ENCODE measurements around the gene TYW1. TPM values are rescaled to one million over a fixed set of nuclear protein-coding genes. Genes with fewer than 3 reads are reported as not detected.
A peak's percentile ranks its signal among the peaks of the same experiment; 100 is the strongest.
"Not testable (repeated sequence)": the region's sequence is repeated elsewhere in the genome, so short reads cannot be mapped to it uniquely, and the experiment has no call there.

TYW1 gene
- polyA plus RNA-seq, 2 donors = 3.6 to 6.0 TPM

DNA sequence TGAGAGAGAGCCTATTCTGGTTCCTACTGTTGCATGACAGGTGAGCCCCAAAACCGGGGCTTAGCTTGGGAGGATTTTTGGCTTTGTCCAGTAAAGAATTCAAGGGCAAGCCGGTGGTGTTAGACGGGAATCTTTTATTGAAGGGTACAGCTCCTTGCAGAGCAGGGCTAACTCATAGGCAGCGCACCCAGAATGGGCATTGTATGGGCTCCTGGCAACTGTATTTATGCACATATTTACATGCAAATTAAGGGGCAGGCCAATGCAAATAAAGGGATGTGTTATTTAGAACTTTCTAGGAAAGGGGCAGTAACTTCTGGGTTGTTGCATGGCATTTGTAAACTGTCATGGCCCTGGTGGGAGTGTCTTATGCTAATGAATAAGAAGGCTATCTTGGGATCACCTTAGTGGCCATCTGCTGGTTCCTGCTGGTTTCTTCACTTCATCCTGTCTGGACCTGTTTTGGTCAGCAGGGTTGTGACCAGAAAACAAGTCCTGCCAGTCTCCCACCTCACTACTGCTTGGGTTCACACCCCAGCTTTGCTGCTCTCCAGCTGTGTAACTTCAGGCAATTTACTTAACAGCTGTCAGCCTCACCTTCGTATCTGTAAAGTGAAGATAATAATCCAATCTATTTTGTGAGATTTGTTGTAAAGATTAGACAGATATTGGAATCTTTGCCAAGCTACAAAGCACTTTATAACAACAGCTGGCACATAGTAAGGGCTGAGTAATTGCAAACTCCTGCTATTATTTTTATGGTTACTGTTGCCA, 182.5 kb downstream of the TYW1 start:
- 59 to 62% methylated on average over 4 to 5 of the region's 5 CpGs for WGBS, 2 donors

DNA sequence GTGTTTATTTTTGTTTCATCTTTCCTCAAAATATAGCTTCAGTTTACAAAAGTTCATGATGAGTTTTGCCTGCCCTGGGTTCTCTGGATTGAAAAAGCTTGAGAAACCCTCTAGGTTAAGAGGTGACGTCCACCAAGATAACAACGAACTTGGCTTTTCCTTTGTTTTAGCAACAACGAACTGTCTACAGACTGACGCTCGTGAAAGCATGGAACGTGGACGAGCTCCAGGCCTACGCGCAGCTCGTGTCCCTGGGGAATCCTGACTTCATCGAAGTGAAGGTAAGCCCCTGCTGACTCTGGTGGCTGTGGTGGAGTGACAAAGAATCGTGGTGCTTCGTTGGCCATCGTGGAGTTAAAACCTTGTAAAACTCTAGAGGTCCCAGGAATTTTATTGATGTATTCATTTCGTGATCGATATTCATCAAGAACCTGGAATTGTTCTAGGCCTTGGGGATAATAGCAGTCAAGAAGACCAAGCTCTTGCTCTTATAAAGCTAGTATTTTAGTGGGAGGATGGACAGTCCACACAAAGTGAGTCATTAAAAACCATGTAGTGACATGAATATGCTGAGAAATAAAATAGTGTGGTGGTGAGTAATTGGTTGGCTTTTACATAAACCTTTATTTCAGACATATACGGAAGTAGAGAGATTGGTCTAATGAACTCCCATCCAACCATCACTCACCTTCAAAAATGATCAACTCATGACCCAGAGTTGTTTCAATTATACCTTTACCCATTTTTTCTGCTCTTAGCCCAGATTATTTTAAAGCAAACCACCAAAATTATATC, 186.5 kb downstream of the TYW1 start:
- H3K27me3 ChIP-seq (ENCODE audit: control insufficient read depth in 1 of 2, insufficient read depth in 2 of 2, low read length in 2 of 2); H3K27ac ChIP-seq (ENCODE audit: low read depth in 2 of 2, low read length in 1 of 2); H3K36me3 ChIP-seq (ENCODE audit: control insufficient read depth in 2 of 2, insufficient read depth in 2 of 2, low read length in 1 of 2); H3K9me3 ChIP-seq (ENCODE audit: control insufficient read depth in 2 of 2, insufficient read depth in 1 of 2, low read depth in 1 of 2, low read length in 1 of 2); H3K4me3 ChIP-seq (ENCODE audit: low read depth in 1 of 2, low read length in 2 of 2); H3K4me1 ChIP-seq (ENCODE audit: control insufficient read depth in 2 of 2, insufficient read depth in 2 of 2, low read length in 1 of 2): not testable (repeated sequence)
- WGBS, 2 donors = 79 to 87% methylated on average over 15 of the region's 17 CpGs

More for the DNA sequence above, 182.5 kb downstream of the TYW1 start:
- not testable (repeated sequence) for H3K4me1 ChIP-seq (ENCODE audit: control insufficient read depth in 2 of 2, insufficient read depth in 2 of 2, low read length in 1 of 2); H3K27me3 ChIP-seq (ENCODE audit: control insufficient read depth in 1 of 2, insufficient read depth in 2 of 2, low read length in 2 of 2); H3K36me3 ChIP-seq (ENCODE audit: control insufficient read depth in 2 of 2, insufficient read depth in 2 of 2, low read length in 1 of 2); H3K9me3 ChIP-seq (ENCODE audit: control insufficient read depth in 2 of 2, insufficient read depth in 1 of 2, low read depth in 1 of 2, low read length in 1 of 2); H3K4me3 ChIP-seq (ENCODE audit: low read depth in 1 of 2, low read length in 2 of 2)
- H3K27ac ChIP-seq (ENCODE audit: low read depth in 2 of 2, low read length in 1 of 2) = peak overlapping the region in 1 of 2 donors; percentile 8

- not testable (repeated sequence) for H3K36me3 ChIP-seq (ENCODE audit: control insufficient read depth in 2 of 2, insufficient read depth in 2 of 2, low read length in 1 of 2); H3K9me3 ChIP-seq (ENCODE audit: control insufficient read depth in 2 of 2, insufficient read depth in 1 of 2, low read depth in 1 of 2, low read length in 1 of 2); H3K4me1 ChIP-seq (ENCODE audit: control insufficient read depth in 2 of 2, insufficient read depth in 2 of 2, low read length in 1 of 2); H3K27me3 ChIP-seq (ENCODE audit: control insufficient read depth in 1 of 2, insufficient read depth in 2 of 2, low read length in 2 of 2); H3K4me3 ChIP-seq (ENCODE audit: low read depth in 1 of 2, low read length in 2 of 2)
- H3K27ac ChIP-seq (ENCODE audit: low read depth in 2 of 2, low read length in 1 of 2) = peak overlapping the region in 1 of 2 donors; percentile 13
- 82 to 92% methylated on average over 9 of the region's 10 CpGs for WGBS, 2 donors
These were observed 188.5 kb downstream of the TYW1 start for GRCh38 chr7:67184912-67185659.

- WGBS, 2 donors = 54 to 70% methylated on average over 2 of the region's 3 CpGs
- not testable (repeated sequence) for H3K27ac ChIP-seq (ENCODE audit: low read depth in 2 of 2, low read length in 1 of 2); H3K4me1 ChIP-seq (ENCODE audit: control insufficient read depth in 2 of 2, insufficient read depth in 2 of 2, low read length in 1 of 2); H3K27me3 ChIP-seq (ENCODE audit: control insufficient read depth in 1 of 2, insufficient read depth in 2 of 2, low read length in 2 of 2); H3K9me3 ChIP-seq (ENCODE audit: control insufficient read depth in 2 of 2, insufficient read depth in 1 of 2, low read depth in 1 of 2, low read length in 1 of 2); H3K4me3 ChIP-seq (ENCODE audit: low read depth in 1 of 2, low read length in 2 of 2); H3K36me3 ChIP-seq (ENCODE audit: control insufficient read depth in 2 of 2, insufficient read depth in 2 of 2, low read length in 1 of 2)
These were observed 189.1 kb downstream of the TYW1 start for GRCh38 chr7:67185660-67186129.

DNA sequence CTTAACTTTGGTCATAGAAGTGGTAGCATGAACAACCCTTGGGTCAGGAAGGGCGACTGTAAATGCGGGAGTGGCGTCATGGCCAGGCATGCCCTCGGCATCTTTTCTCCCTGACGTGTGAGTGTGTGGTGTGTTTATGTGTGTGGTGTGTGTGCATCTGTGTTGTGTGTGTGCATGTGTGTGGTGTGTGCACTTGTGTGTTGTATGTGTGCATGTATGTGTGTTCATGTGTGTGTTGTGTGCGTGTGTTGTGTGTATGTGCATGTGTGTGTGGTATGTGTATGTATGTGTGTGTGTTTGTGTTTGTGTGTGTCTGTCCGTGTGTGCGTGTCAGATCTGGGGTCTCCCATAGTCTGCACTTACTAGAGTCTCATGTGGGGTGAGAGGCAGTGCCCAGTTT, 192.5 kb downstream of the TYW1 start:
- not testable (repeated sequence) for H3K4me1 ChIP-seq (ENCODE audit: control insufficient read depth in 2 of 2, insufficient read depth in 2 of 2, low read length in 1 of 2); H3K4me3 ChIP-seq (ENCODE audit: low read depth in 1 of 2, low read length in 2 of 2); H3K9me3 ChIP-seq (ENCODE audit: control insufficient read depth in 2 of 2, insufficient read depth in 1 of 2, low read depth in 1 of 2, low read length in 1 of 2); H3K27me3 ChIP-seq (ENCODE audit: control insufficient read depth in 1 of 2, insufficient read depth in 2 of 2, low read length in 2 of 2); H3K27ac ChIP-seq (ENCODE audit: low read depth in 2 of 2, low read length in 1 of 2); H3K36me3 ChIP-seq (ENCODE audit: control insufficient read depth in 2 of 2, insufficient read depth in 2 of 2, low read length in 1 of 2)
- 90 to 93% methylated on average over 8 of the region's 8 CpGs for WGBS, 2 donors

DNA sequence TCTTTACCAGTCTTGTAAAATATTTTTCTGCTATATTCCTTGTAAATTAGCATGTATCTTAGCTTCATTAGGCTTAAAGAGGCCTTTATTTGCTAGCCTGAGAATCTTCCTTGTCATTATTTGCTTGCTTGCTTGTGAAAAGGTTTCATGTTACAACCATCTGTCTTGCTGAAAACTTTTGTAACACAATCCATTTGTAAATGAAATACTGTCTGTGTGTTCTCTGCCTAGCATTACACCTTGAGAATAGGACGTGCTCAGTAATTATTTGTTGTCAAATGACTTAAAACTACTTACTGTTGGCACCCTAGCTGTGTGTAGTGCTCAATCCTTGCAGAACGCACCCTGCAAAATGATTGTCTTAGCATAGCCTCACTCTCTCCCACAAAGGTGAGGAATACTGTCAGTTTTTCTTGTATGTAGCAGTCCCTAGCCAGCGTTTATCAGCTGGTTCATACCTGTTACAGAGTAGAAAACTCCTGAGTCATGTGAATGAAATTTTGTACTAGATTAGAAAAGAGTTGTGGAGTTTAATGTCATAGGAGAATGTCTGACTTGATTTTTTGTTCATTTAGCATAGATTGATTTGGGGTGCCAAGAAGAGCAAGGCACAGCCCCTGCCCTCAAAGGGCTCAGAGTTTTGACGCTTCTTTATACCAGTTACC, 193.3 kb downstream of the TYW1 start:
- H3K36me3 ChIP-seq (ENCODE audit: control insufficient read depth in 2 of 2, insufficient read depth in 2 of 2, low read length in 1 of 2); H3K9me3 ChIP-seq (ENCODE audit: control insufficient read depth in 2 of 2, insufficient read depth in 1 of 2, low read depth in 1 of 2, low read length in 1 of 2); H3K4me1 ChIP-seq (ENCODE audit: control insufficient read depth in 2 of 2, insufficient read depth in 2 of 2, low read length in 1 of 2); H3K27me3 ChIP-seq (ENCODE audit: control insufficient read depth in 1 of 2, insufficient read depth in 2 of 2, low read length in 2 of 2); H3K4me3 ChIP-seq (ENCODE audit: low read depth in 1 of 2, low read length in 2 of 2); H3K27ac ChIP-seq (ENCODE audit: low read depth in 2 of 2, low read length in 1 of 2): not testable (repeated sequence)
- WGBS, 2 donors = 67 to 80% methylated on average over 4 of the region's 4 CpGs

DNA sequence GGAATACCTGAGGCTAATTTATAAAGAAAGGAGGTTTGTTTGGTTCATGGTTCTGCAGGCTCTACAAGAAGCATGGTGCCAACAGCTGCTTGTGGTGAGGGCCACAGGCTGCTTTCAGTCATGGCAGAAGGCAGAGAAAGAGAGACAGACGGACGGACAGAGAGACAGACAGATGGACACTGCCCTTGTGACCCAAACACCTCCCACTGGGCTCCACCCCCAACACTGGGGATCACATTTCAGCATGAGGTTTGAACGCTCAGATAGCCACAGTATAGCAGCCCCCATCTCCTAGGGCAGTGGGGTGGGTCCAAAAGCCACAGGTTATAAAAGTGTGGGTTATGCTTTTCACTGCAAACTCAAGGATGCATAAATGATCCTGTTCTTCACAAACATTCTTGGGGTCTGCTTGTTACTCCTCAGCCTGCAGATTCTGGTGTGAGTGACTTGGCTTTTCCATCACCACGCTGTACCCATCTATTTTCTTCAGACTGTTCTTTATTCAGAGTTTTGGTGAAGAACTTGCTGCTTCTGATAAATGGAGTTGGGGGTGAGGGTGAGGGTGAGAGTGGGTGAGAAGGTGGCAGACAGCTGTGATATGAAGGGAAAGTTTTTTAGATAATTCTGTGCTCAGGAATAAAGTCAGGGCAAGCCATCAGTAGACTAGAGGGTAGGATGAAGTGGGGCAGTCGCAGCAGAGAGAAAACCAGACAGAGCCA, 194.5 kb downstream of the TYW1 start:
- not testable (repeated sequence) for H3K27me3 ChIP-seq (ENCODE audit: control insufficient read depth in 1 of 2, insufficient read depth in 2 of 2, low read length in 2 of 2); H3K4me3 ChIP-seq (ENCODE audit: low read depth in 1 of 2, low read length in 2 of 2); H3K9me3 ChIP-seq (ENCODE audit: control insufficient read depth in 2 of 2, insufficient read depth in 1 of 2, low read depth in 1 of 2, low read length in 1 of 2); H3K36me3 ChIP-seq (ENCODE audit: control insufficient read depth in 2 of 2, insufficient read depth in 2 of 2, low read length in 1 of 2); H3K4me1 ChIP-seq (ENCODE audit: control insufficient read depth in 2 of 2, insufficient read depth in 2 of 2, low read length in 1 of 2); H3K27ac ChIP-seq (ENCODE audit: low read depth in 2 of 2, low read length in 1 of 2)
- 94 to 98% methylated on average over 4 of the region's 5 CpGs for WGBS, 2 donors

DNA sequence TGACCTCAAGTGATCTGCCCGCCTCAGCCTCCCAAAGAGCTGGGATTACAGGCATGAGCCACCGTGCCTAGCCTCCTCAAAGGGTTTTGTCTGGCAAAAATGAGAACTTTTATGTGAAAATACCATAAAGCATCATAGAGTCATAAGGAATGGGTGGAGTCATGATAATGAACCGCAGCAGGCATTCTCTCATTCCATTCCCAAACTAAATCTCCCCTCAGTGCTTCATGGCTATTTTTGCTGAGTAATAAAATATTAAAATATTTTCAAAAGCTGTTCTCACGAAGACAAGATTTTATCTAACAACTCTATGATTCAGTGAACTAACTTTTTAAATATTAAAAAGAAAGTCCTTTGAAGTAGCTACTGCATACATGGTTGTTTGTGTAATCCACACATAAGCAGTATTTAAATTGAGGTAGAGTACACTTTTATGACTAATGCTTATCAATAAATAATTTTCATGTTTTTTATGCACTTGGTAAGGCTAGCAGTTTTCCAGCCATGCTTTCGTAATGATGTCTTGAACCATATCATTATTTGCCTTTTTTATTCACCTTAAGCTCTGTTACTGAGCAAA, 195.6 kb downstream of the TYW1 start:
- H3K9me3 ChIP-seq (ENCODE audit: control insufficient read depth in 2 of 2, insufficient read depth in 1 of 2, low read depth in 1 of 2, low read length in 1 of 2); H3K36me3 ChIP-seq (ENCODE audit: control insufficient read depth in 2 of 2, insufficient read depth in 2 of 2, low read length in 1 of 2); H3K27me3 ChIP-seq (ENCODE audit: control insufficient read depth in 1 of 2, insufficient read depth in 2 of 2, low read length in 2 of 2); H3K4me3 ChIP-seq (ENCODE audit: low read depth in 1 of 2, low read length in 2 of 2); H3K4me1 ChIP-seq (ENCODE audit: control insufficient read depth in 2 of 2, insufficient read depth in 2 of 2, low read length in 1 of 2); H3K27ac ChIP-seq (ENCODE audit: low read depth in 2 of 2, low read length in 1 of 2): not testable (repeated sequence)
- WGBS, 2 donors = 81 to 86% methylated on average over 5 of the region's 5 CpGs
